ENCODE measurements around the gene ACOXL. TPM values are rescaled to one million over a fixed set of nuclear protein-coding genes. Genes with fewer than 3 reads are reported as not detected.

Gene ACOXL
- total and polyA plus RNA-seq, 10 of the 15 experiments (the other 5 are each of a cell fraction or from before 2014, with no cell fraction given), result 0.05 to 1.3 (median 0.71) TPM

DNA sequence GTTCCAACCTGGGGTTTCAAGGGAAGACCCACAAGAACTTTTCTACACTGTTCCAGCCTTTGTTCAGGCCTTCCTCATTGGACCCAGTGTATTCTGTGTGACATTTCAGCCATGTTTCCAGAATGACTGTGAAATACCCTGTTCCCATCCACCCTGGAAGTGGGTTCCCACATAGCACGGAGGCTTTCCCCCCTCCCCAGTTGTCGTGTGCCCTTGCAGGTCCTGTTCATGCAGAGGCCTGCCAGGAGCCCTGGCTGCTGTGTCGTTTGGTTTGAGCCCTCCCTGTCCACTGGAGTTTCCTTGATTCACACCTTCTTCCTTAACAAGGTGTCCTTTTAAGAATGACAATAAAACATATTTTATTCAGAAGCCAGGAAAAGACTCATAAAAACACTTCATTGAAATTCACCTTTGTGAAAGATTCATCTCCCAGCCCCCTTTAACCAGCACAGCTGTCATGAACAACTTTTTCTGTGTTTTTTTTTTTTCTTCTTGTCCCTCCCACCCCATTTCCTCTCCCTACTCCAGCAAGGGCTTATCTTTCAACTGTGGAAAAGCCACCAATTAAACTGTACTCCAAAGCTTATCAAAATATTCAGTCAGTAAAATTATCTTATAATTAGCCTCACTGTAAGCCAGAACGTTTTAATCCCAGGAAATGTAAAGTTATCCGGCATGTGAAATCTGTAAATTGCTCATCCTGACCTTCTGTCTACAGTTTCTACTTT is 106.4 kb downstream of the ACOXL start:
- in situ Hi-C loops (cut with MboI) (no loop called here), intact Hi-C loops (cut with micrococcal nuclease; ENCODE audit: unreplicated experiment) (no loop called here)
- Histone ChIP-seq H3K4me1 (ENCODE audit: control insufficient read depth, insufficient read depth, low read length) (peaks cover under 1% of the 10 kb centered on the region), H2AFZ (ENCODE audit: control insufficient read depth, low read depth, low read length) (no peak overlapping the region), H3K36me3 (ENCODE audit: control insufficient read depth in 2 of 2, insufficient read depth in 2 of 2, low read length in 1 of 2) (no peaks in the 10 kb centered on the region; a peak in 1 of 4 replicates), H3K4me3 (no peak overlapping the region), H4K20me1 (ENCODE audit: control insufficient read depth, insufficient read depth) (no peaks in the 10 kb centered on the region; the same call in 1 of the 2 replicates), H3K9ac (ENCODE audit: control insufficient read depth, insufficient read depth, low read length) (no peak overlapping the region), H3K9me3 (replicated peaks; ENCODE audit: control insufficient read depth, insufficient read depth, low read length) (no peaks in the 10 kb centered on the region), H3K27ac (ENCODE audit: control insufficient read depth, insufficient read depth) (no peak overlapping the region), H3K4me2 (ENCODE audit: control insufficient read depth, insufficient read depth) (no peak overlapping the region), H3K27me3 (replicated peaks in 1 of 2; ENCODE audit: control insufficient read depth in 2 of 2, insufficient read depth in 2 of 2, low read length in 1 of 2) (no peaks in the 10 kb centered on the region), H3K79me2 (ENCODE audit: control insufficient read depth, insufficient read depth, low read length) (no peaks in the 10 kb centered on the region)
- ATAC-seq, result no peak
- FAIRE-seq, result no peak
- ChIA-PET POLR2A (no interaction called here), CTCF (interaction anchor here (0.9 to 5.7 kb wide), 3 partner anchors 9 to 84 kb away, joined by 3 to 32 read pairs (median 4); no protein-coding TSS in a partner anchor), SMC1A (ENCODE audit: uncharacterized antibody, unreplicated experiment) (interaction anchor here (1.5 kb wide), 1 partner anchor 27 kb away, joined by 3 read pairs; no protein-coding TSS in a partner anchor), RAD21 (ENCODE audit: unreplicated experiment) (no interaction called here)
- no TSS peak for BruUV-seq (replicated peaks)
- 31% methylated on average over 5 of the region's 5 CpGs for WGBS (ENCODE audit: insufficient coverage, insufficient replicate concordance, low lambda C conversion rate, missing lambda C conversion rate)
- TF ChIP-seq RCOR1 (conservative IDR thresholded peaks at IDR 0.05; ENCODE audit: low read depth, low read length) (no peak), RAD21 (IDR thresholded peaks at IDR 0.05; ENCODE audit: insufficient read depth, low read depth, low read length) (no peak), SUZ12 (IDR thresholded peaks at IDR 0.05; ENCODE audit: unreplicated experiment) (no peak), PKNOX1 (IDR thresholded peaks at IDR 0.05) (no peak), BCL11A (IDR thresholded peaks at IDR 0.05; ENCODE audit: low read depth, low read length) (no peak)
- TF ChIP-seq, protein P1, sequence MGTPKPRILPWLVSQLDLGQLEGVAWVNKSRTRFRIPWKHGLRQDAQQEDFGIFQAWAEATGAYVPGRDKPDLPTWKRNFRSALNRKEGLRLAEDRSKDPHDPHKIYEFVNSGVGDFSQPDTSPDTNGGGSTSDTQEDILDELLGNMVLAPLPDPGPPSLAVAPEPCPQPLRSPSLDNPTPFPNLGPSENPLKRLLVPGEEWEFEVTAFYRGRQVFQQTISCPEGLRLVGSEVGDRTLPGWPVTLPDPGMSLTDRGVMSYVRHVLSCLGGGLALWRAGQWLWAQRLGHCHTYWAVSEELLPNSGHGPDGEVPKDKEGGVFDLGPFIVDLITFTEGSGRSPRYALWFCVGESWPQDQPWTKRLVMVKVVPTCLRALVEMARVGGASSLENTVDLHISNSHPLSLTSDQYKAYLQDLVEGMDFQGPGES (IDR thresholded peaks at IDR 0.05), result no peak
- DNase-seq (ENCODE audit: low read depth, low spot score), result no peak

All from GM12878 (cell line).